Measurements from ENCODE around the gene PRDX1. TPM values are rescaled to one million over a fixed set of nuclear protein-coding genes. Genes with fewer than 3 reads are reported as not detected.
A peak's percentile ranks its signal among the peaks of the same experiment; 100 is the strongest.

PRDX1 gene
- total RNA-seq, 1 experiment from 2014 or later = 637 TPM

GRCh38 chr1:45545553-45546310, 24.0 kb upstream of the PRDX1 start:
- no peak overlapping the region for H3K4me3 ChIP-seq (ENCODE audit: low read depth, low read length)
- H3K27me3 ChIP-seq (replicated peaks; ENCODE audit: control insufficient read depth, insufficient read depth, low read length) = no peaks in the 10 kb centered on the region
- peaks cover 12% of the 10 kb centered on the region for H3K36me3 Mint-ChIP-seq (ENCODE audit: insufficient read depth, unreplicated experiment)
- peak; percentile 32 to 42 for DNase-seq
- no peaks in the 10 kb centered on the region for H3K36me3 ChIP-seq (ENCODE audit: control insufficient read depth, insufficient read depth, low read length)
- no peaks in the 10 kb centered on the region for H3K27me3 Mint-ChIP-seq (ENCODE audit: insufficient read depth, unreplicated experiment)
- H3K27ac Mint-ChIP-seq (ENCODE audit: unreplicated experiment) = peak overlapping the region; percentile 67
- peaks cover 10% of the 10 kb centered on the region; the same call in 1 of the 2 replicates for H3K4me1 ChIP-seq
- intact Hi-C loops (cut with micrococcal nuclease; ENCODE audit: unreplicated experiment) = no loop called here
- H3K4me1 Mint-ChIP-seq (ENCODE audit: low read depth, unreplicated experiment) = peaks cover 14% of the 10 kb centered on the region
- no peak overlapping the region for H3K4me3 Mint-ChIP-seq (ENCODE audit: unreplicated experiment)
- POLR2A ChIA-PET = interaction anchor here (0.5 to 2.5 kb wide), 2 partner anchors 24 to 140 kb away, joined by 3 to 13 read pairs; partner anchors contain the start of gene PRDX1
- no peaks in the 10 kb centered on the region for H3K9me3 Mint-ChIP-seq (ENCODE audit: unreplicated experiment)
- TF ChIP-seq CTCF (IDR thresholded peaks at IDR 0.05; ENCODE audit: insufficient read depth in 1 of 2, low read depth in 1 of 2, low read length in 1 of 2, severe bottlenecking in 1 of 2, unreplicated experiment in 1 of 2) = no peak
- H3K9me3 ChIP-seq = no peaks in the 10 kb centered on the region
- no TSS peak for BruUV-seq (replicated peaks)
- CTCF ChIA-PET = interaction anchor here (0.6 kb wide), 1 partner anchor 49 kb away, joined by 3 read pairs; no protein-coding TSS in a partner anchor

GRCh38 chr1:45545019-45545493, 23.4 kb upstream of the PRDX1 start:
- TF ChIP-seq CTCF (IDR thresholded peaks at IDR 0.05; ENCODE audit: insufficient read depth in 1 of 2, low read depth in 1 of 2, low read length in 1 of 2, severe bottlenecking in 1 of 2, unreplicated experiment in 1 of 2) = no peak
- H3K36me3 Mint-ChIP-seq (ENCODE audit: insufficient read depth, unreplicated experiment) = peaks cover 5% of the 10 kb centered on the region
- H3K4me3 Mint-ChIP-seq (ENCODE audit: unreplicated experiment) = no peak overlapping the region
- H3K4me3 ChIP-seq (ENCODE audit: low read depth, low read length) = no peak overlapping the region
- no peaks in the 10 kb centered on the region for H3K9me3 ChIP-seq
- no peaks in the 10 kb centered on the region for H3K27me3 Mint-ChIP-seq (ENCODE audit: insufficient read depth, unreplicated experiment)
- no peaks in the 10 kb centered on the region for H3K27me3 ChIP-seq (replicated peaks; ENCODE audit: control insufficient read depth, insufficient read depth, low read length)
- intact Hi-C loops (cut with micrococcal nuclease; ENCODE audit: unreplicated experiment) = no loop called here
- ChIA-PET CTCF (interaction anchor here (0.6 kb wide), 1 partner anchor 49 kb away, joined by 3 read pairs; no protein-coding TSS in a partner anchor), POLR2A (interaction anchor here (2.5 kb wide), 1 partner anchor 24 kb away, joined by 13 read pairs; the partner anchor contains the start of gene PRDX1)
- BruUV-seq (replicated peaks) = no TSS peak
- peak overlapping the region; percentile 67 for H3K27ac Mint-ChIP-seq (ENCODE audit: unreplicated experiment)
- peaks cover 14% of the 10 kb centered on the region for H3K4me1 Mint-ChIP-seq (ENCODE audit: low read depth, unreplicated experiment)
- H3K9me3 Mint-ChIP-seq (ENCODE audit: unreplicated experiment) = no peaks in the 10 kb centered on the region
- DNase-seq = no peak
- H3K4me1 ChIP-seq = peaks cover 10% of the 10 kb centered on the region; the same call in 1 of the 2 replicates
- no peaks in the 10 kb centered on the region for H3K36me3 ChIP-seq (ENCODE audit: control insufficient read depth, insufficient read depth, low read length)

GRCh38 chr1:45544530-45544929, 22.8 kb upstream of the PRDX1 start:
- peaks cover 14% of the 10 kb centered on the region for H3K4me1 Mint-ChIP-seq (ENCODE audit: low read depth, unreplicated experiment)
- peaks cover 10% of the 10 kb centered on the region; the same call in 1 of the 2 replicates for H3K4me1 ChIP-seq
- no peaks in the 10 kb centered on the region for H3K27me3 ChIP-seq (replicated peaks; ENCODE audit: control insufficient read depth, insufficient read depth, low read length)
- TF ChIP-seq CTCF (IDR thresholded peaks at IDR 0.05; ENCODE audit: insufficient read depth in 1 of 2, low read depth in 1 of 2, low read length in 1 of 2, severe bottlenecking in 1 of 2, unreplicated experiment in 1 of 2) = no peak
- no peaks in the 10 kb centered on the region for H3K27me3 Mint-ChIP-seq (ENCODE audit: insufficient read depth, unreplicated experiment)
- no peak overlapping the region for H3K4me3 ChIP-seq (ENCODE audit: low read depth, low read length)
- no peak for DNase-seq
- ChIA-PET CTCF (no interaction called here), POLR2A (interaction anchor here (2.5 kb wide), 1 partner anchor 23 kb away, joined by 13 read pairs; the partner anchor contains the start of gene PRDX1)
- no TSS peak for BruUV-seq (replicated peaks)
- no peak overlapping the region for H3K4me3 Mint-ChIP-seq (ENCODE audit: unreplicated experiment)
- H3K36me3 Mint-ChIP-seq (ENCODE audit: insufficient read depth, unreplicated experiment) = peaks cover 4% of the 10 kb centered on the region
- no peaks in the 10 kb centered on the region for H3K9me3 ChIP-seq
- no peak overlapping the region for H3K27ac Mint-ChIP-seq (ENCODE audit: unreplicated experiment)
- intact Hi-C loops (cut with micrococcal nuclease; ENCODE audit: unreplicated experiment) = no loop called here
- no peaks in the 10 kb centered on the region for H3K36me3 ChIP-seq (ENCODE audit: control insufficient read depth, insufficient read depth, low read length)
- no peaks in the 10 kb centered on the region for H3K9me3 Mint-ChIP-seq (ENCODE audit: unreplicated experiment)
